AG08395 (cell line): ENCODE results near the gene PTH1R.
A peak's percentile ranks its signal among the peaks of the same experiment; 100 is the strongest.

Experiments
- DNase-seq: peaks from one replicate; pipeline ENCODE4 v3.0.0; 2012; ENCODE audit warnings: mixed read lengths, low spot score

The PTH1R gene

GRCh38 chr3:46930945-46931403, 53.5 kb downstream of the PTH1R start:
- no peak for DNase-seq

GRCh38 chr3:46931631-46932331, 54.3 kb downstream of the PTH1R start:
- peak; percentile 29 for DNase-seq

GRCh38 chr3:46932455-46933225, 55.1 kb downstream of the PTH1R start:
- no peak for DNase-seq

- DNase-seq, result no peak
Observed at GRCh38 chr3:46933261-46933660, 55.7 kb downstream of the PTH1R start.

GRCh38 chr3:46934072-46934471, 56.6 kb downstream of the PTH1R start:
- DNase-seq, result no peak

- peak; percentile 45 for DNase-seq
Observed at GRCh38 chr3:46934498-46935167, 57.1 kb downstream of the PTH1R start.

- DNase-seq, result peak; percentile 98
Observed at GRCh38 chr3:46935168-46935858, 57.8 kb downstream of the PTH1R start.

GRCh38 chr3:46935989-46936558, 58.6 kb downstream of the PTH1R start:
- no peak for DNase-seq

- DNase-seq, result peak; percentile 40
Observed at GRCh38 chr3:46936733-46937250, 59.3 kb downstream of the PTH1R start.

GRCh38 chr3:46938118-46938517, 60.6 kb downstream of the PTH1R start:
- DNase-seq, result no peak

GRCh38 chr3:46939578-46940445, 62.3 kb downstream of the PTH1R start:
- DNase-seq, result no peak

- DNase-seq, result no peak
Observed at GRCh38 chr3:46942076-46942475, 64.6 kb downstream of the PTH1R start.

GRCh38 chr3:46942481-46943236, 65.1 kb downstream of the PTH1R start:
- no peak for DNase-seq

GRCh38 chr3:46943237-46944187, 66.0 kb downstream of the PTH1R start:
- DNase-seq, result no peak

- DNase-seq, result no peak
Observed at GRCh38 chr3:46944191-46944590, 66.7 kb downstream of the PTH1R start.

- no peak for DNase-seq
Observed at GRCh38 chr3:46946416-46946815, 68.9 kb downstream of the PTH1R start.

GRCh38 chr3:46946856-46947545, 69.5 kb downstream of the PTH1R start:
- DNase-seq, result no peak

GRCh38 chr3:46947546-46947901, 70.0 kb downstream of the PTH1R start:
- DNase-seq, result no peak
